OCI-LY3 (cell line): ENCODE measurements around the gene ZNF775.

Source experiments
- H2AFZ ChIP-seq: fragments of 200-600, 300-600 bp; shearing (Covaris generic); 2 replicates; pipeline ENCODE4 v1.6.0; 2014; ENCODE audit warnings: antibody characterized with exemption, low read depth, low read length
- H3K27ac ChIP-seq: fragments of 200-600, 300-600 bp; sonication (generic); 2 replicates; pipeline ENCODE4 v1.5.1; 2014; ENCODE audit warnings: mild to moderate bottlenecking, low read length, moderate library complexity, mixed read lengths
- H3K27me3 ChIP-seq: fragments of 200-600, 300-600 bp; sonication (generic); 2 replicates; pipeline ENCODE4 v1.6.1; 2014; ENCODE audit warnings: low read depth, low read length, mixed read lengths
- H3K36me3 ChIP-seq: fragments of 200-600, 300-600 bp; sonication (generic); replicated peaks from 2 replicates; pipeline ENCODE3; 2014; ENCODE audit warnings: low read depth, low read length, mixed read lengths
- H3K4me1 ChIP-seq: fragments of 300-600, 200-600 bp; sonication (generic); 2 replicates; pipeline ENCODE4 v1.6.1; 2014; ENCODE audit warnings: low read length, mixed read lengths
- H3K4me2 ChIP-seq: fragments of 200-600, 300-600 bp; sonication (generic); 2 replicates; pipeline ENCODE4 v1.6.1; 2014; ENCODE audit warnings: low read length, mixed read lengths
- H3K4me3 ChIP-seq: fragments of 300-600, 200-600 bp; sonication (generic); 2 replicates; pipeline ENCODE4 v1.5.1; 2014; ENCODE audit warnings: antibody characterized with exemption, mild to moderate bottlenecking, low read length, moderate library complexity
- H3K79me2 ChIP-seq: fragments of 300-600, 200-600 bp; shearing (Covaris generic); 2 replicates; pipeline ENCODE4 v1.6.1; 2014; ENCODE audit warnings: mild to moderate bottlenecking, low read length, mixed read lengths
- H3K9ac ChIP-seq: fragments of 300-600, 200-600 bp; shearing (Covaris generic); 2 replicates; pipeline ENCODE4 v1.6.0; 2014; ENCODE audit warnings: mild to moderate bottlenecking, low read length, moderate library complexity
- H3K9me3 ChIP-seq: fragments of 200-600, 300-600 bp; shearing (Covaris generic); 2 replicates; pipeline ENCODE4 v1.6.1; 2014; ENCODE audit warnings: low read length, mixed read lengths; ENCODE audit not compliant: insufficient read depth
- H4K20me1 ChIP-seq: fragments of 200-600, 300-600 bp; sonication (generic); 2 replicates; pipeline ENCODE4 v1.6.1; 2016; ENCODE audit warnings: low read length, mixed read lengths; ENCODE audit not compliant: insufficient read depth
- EZH2phosphoT487 ChIP-seq: fragments of 200-600 bp; shearing (Covaris generic); IDR thresholded peaks from 2 replicates; pipeline ENCODE4 v1.6.1; 2018; ENCODE audit warnings: antibody characterized with exemption, mixed run types, low read depth
- TF ChIP-seq, protein P1 (sequence below): fragments of 200-600, 300-600 bp; sonication (generic); IDR thresholded peaks from 2 replicates; pipeline ENCODE4 v1.5.1; 2014; ENCODE audit warnings: antibody characterized with exemption, low read length, low read depth

The ZNF775 gene

DNA sequence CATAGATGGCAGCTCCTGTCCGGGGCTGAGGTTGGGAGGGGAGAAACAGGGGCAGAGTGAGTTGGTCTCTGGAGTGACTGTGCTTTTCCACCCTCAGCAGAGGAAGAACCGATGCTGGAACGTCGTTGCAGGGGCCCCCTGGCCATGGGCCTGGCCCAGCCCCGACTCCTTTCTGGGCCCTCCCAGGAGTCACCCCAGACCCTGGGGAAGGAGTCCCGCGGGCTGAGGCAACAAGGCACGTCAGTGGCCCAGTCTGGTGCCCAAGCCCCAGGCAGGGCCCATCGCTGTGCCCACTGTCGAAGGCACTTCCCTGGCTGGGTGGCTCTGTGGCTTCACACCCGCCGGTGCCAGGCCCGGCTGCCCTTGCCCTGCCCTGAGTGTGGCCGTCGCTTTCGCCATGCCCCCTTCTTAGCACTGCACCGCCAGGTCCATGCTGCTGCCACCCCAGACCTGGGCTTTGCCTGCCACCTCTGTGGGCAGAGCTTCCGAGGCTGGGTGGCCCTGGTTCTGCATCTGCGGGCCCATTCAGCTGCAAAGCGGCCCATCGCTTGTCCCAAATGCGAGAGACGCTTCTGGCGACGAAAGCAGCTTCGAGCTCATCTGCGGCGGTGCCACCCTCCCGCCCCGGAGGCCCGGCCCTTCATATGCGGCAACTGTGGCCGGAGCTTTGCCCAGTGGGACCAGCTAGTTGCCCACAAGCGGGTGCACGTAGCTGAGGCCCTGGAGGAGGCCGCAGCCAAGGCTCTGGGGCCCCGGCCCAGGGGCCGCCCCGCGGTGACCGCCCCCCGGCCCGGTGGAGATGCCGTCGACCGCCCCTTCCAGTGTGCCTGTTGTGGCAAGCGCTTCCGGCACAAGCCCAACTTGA, 7.8 kb upstream of the ZNF775 start:
- Histone ChIP-seq H2AFZ (no peak overlapping the region), H3K9me3 (no peaks in the 10 kb centered on the region), H3K79me2 (peaks cover 80% of the 10 kb centered on the region), H3K4me3 (no peak overlapping the region), H3K4me2 (peak overlapping the region; percentile 98), H3K4me1 (peaks cover 56% of the 10 kb centered on the region), H3K9ac (0 out of 2 replicates have a peak overlapping the region, but pooled peaks have one; percentile 99), H3K27ac (peak overlapping the region; percentile 93; the same call in 1 of the 2 replicates), H3K36me3 (peaks cover 55% of the 10 kb centered on the region), H3K27me3 (no peaks in the 10 kb centered on the region), H4K20me1 (peaks cover 50% of the 10 kb centered on the region)
- no peak for TF ChIP-seq EZH2phosphoT487
- TF ChIP-seq, protein P1, sequence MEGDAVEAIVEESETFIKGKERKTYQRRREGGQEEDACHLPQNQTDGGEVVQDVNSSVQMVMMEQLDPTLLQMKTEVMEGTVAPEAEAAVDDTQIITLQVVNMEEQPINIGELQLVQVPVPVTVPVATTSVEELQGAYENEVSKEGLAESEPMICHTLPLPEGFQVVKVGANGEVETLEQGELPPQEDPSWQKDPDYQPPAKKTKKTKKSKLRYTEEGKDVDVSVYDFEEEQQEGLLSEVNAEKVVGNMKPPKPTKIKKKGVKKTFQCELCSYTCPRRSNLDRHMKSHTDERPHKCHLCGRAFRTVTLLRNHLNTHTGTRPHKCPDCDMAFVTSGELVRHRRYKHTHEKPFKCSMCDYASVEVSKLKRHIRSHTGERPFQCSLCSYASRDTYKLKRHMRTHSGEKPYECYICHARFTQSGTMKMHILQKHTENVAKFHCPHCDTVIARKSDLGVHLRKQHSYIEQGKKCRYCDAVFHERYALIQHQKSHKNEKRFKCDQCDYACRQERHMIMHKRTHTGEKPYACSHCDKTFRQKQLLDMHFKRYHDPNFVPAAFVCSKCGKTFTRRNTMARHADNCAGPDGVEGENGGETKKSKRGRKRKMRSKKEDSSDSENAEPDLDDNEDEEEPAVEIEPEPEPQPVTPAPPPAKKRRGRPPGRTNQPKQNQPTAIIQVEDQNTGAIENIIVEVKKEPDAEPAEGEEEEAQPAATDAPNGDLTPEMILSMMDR = no peak

DNA sequence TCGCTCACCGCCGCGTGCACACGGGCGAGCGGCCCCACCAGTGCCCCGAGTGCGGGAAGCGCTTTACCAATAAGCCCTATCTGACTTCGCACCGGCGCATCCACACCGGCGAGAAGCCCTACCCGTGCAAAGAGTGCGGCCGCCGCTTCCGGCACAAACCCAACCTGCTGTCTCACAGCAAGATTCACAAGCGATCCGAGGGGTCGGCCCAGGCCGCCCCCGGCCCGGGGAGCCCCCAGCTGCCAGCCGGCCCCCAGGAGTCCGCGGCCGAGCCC, 7.2 kb upstream of the ZNF775 start:
- Histone ChIP-seq H3K4me2 (no peak overlapping the region), H3K4me1 (peaks cover 57% of the 10 kb centered on the region), H3K27ac (no peak overlapping the region), H3K36me3 (peaks cover 55% of the 10 kb centered on the region), H2AFZ (no peak overlapping the region), H3K9ac (no peak overlapping the region), H3K27me3 (no peaks in the 10 kb centered on the region), H3K4me3 (no peak overlapping the region), H3K79me2 (peaks cover 86% of the 10 kb centered on the region), H4K20me1 (peaks cover 50% of the 10 kb centered on the region), H3K9me3 (no peaks in the 10 kb centered on the region)
- TF ChIP-seq EZH2phosphoT487 = no peak
- TF ChIP-seq, protein P1 = no peak

DNA sequence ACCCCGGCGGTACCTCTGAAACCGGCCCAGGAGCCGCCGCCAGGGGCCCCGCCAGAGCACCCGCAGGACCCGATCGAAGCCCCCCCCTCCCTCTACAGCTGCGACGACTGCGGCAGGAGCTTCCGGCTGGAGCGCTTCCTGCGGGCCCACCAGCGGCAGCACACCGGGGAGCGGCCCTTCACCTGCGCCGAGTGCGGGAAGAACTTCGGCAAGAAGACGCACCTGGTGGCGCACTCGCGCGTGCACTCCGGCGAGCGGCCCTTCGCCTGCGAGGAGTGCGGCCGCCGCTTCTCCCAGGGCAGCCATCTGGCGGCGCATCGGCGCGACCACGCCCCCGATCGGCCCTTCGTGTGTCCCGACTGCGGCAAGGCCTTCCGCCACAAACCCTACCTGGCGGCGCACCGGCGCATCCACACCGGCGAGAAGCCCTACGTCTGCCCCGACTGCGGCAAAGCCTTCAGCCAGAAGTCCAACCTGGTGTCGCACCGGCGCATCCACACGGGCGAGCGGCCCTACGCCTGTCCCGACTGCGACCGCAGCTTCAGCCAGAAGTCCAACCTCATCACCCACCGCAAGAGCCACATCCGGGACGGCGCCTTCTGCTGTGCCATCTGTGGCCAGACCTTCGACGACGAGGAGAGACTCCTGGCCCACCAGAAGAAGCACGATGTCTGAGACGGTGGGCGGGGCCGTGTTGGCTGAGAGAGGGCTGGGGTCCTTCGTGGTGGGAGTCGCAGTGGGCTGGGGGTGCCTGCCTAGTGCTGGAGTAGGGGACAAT, 6.7 kb upstream of the ZNF775 start:
- H3K27me3 ChIP-seq = no peaks in the 10 kb centered on the region

More for the DNA sequence above, 6.7 kb upstream of the ZNF775 start:
- H3K27ac ChIP-seq = no peak overlapping the region
- peaks cover 55% of the 10 kb centered on the region for H3K36me3 ChIP-seq
- TF ChIP-seq, protein P1 = no peak
- TF ChIP-seq EZH2phosphoT487 = no peak
- H3K79me2 ChIP-seq = peaks cover 90% of the 10 kb centered on the region
- no peak overlapping the region for H3K9ac ChIP-seq
- H3K4me2 ChIP-seq = no peak overlapping the region
- H2AFZ ChIP-seq = no peak overlapping the region
- peaks cover 50% of the 10 kb centered on the region for H4K20me1 ChIP-seq
- no peak overlapping the region for H3K4me3 ChIP-seq
- H3K9me3 ChIP-seq = no peaks in the 10 kb centered on the region
- H3K4me1 ChIP-seq = peaks cover 57% of the 10 kb centered on the region
